ENCODE results near the gene PRC1. TPM values are rescaled to one million over a fixed set of nuclear protein-coding genes. Genes with fewer than 3 reads are reported as not detected.

Gene PRC1
- total RNA-seq, 2 experiments from 2014 or later: 149 to 224 TPM

- no TSS peak for BruUV-seq (replicated peaks)
- no peaks in the 10 kb centered on the region for H3K9me3 ChIP-seq (ENCODE audit: low read length)
- H3K4me1 ChIP-seq (ENCODE audit: insufficient read depth, low read length, poor library complexity, severe bottlenecking): no peaks in the 10 kb centered on the region
- intact Hi-C loops (cut with micrococcal nuclease; ENCODE audit: unreplicated experiment): no loop called here
- TF ChIP-seq EZH2phosphoT487 (IDR thresholded peaks at IDR 0.05; ENCODE audit: borderline replicate concordance, low read depth, low read length) (no peak), CTCF (conservative IDR thresholded peaks at IDR 0.05; ENCODE audit: low read length) (no peak)
- no peaks in the 10 kb centered on the region for H3K36me3 ChIP-seq (ENCODE audit: insufficient read depth, low read length)
- no peaks in the 10 kb centered on the region for H3K9me2 ChIP-seq (ENCODE audit: insufficient read depth, low read length)
- H3K4me3 ChIP-seq (ENCODE audit: low read depth, low read length, poor library complexity, severe bottlenecking): no peak overlapping the region
- DNase-seq (ENCODE audit: low spot score): no peak
- H3K79me2 ChIP-seq (ENCODE audit: insufficient read depth, low read depth, low read length): no peaks in the 10 kb centered on the region
- ChIA-PET POLR2A (interaction anchor here (0.9 kb wide), 1 partner anchor 59 kb away, joined by 4 read pairs; no protein-coding TSS in a partner anchor), CTCF (ENCODE audit: unreplicated experiment) (no interaction called here)
- H2AFZ ChIP-seq (ENCODE audit: low read length): no peak overlapping the region
- no peaks in the 10 kb centered on the region for H4K20me1 ChIP-seq (ENCODE audit: insufficient read depth, low read length)
- no peak overlapping the region for H3K4me2 ChIP-seq (ENCODE audit: low read length)
- H3K27ac ChIP-seq (ENCODE audit: low read depth, low read length, poor library complexity, severe bottlenecking): no peak overlapping the region
Measured at GRCh38 chr15:91040856-91041255, 46.5 kb upstream of the PRC1 start.

- H3K27ac ChIP-seq (ENCODE audit: low read depth, low read length, poor library complexity, severe bottlenecking): no peak overlapping the region
- no peak overlapping the region for H3K4me2 ChIP-seq (ENCODE audit: low read length)
- no peaks in the 10 kb centered on the region for H3K79me2 ChIP-seq (ENCODE audit: insufficient read depth, low read depth, low read length)
- no peaks in the 10 kb centered on the region for H3K9me3 ChIP-seq (ENCODE audit: low read length)
- no peak overlapping the region for H2AFZ ChIP-seq (ENCODE audit: low read length)
- no peaks in the 10 kb centered on the region for H3K9me2 ChIP-seq (ENCODE audit: insufficient read depth, low read length)
- ChIA-PET POLR2A (interaction anchor here (0.9 kb wide), 1 partner anchor 59 kb away, joined by 4 read pairs; no protein-coding TSS in a partner anchor), CTCF (ENCODE audit: unreplicated experiment) (no interaction called here)
- no peak for DNase-seq (ENCODE audit: low spot score)
- H3K36me3 ChIP-seq (ENCODE audit: insufficient read depth, low read length): no peaks in the 10 kb centered on the region
- no TSS peak for BruUV-seq (replicated peaks)
- H4K20me1 ChIP-seq (ENCODE audit: insufficient read depth, low read length): no peaks in the 10 kb centered on the region
- intact Hi-C loops (cut with micrococcal nuclease; ENCODE audit: unreplicated experiment): no loop called here
- H3K4me1 ChIP-seq (ENCODE audit: insufficient read depth, low read length, poor library complexity, severe bottlenecking): no peaks in the 10 kb centered on the region
- no peak overlapping the region for H3K4me3 ChIP-seq (ENCODE audit: low read depth, low read length, poor library complexity, severe bottlenecking)
- TF ChIP-seq EZH2phosphoT487 (IDR thresholded peaks at IDR 0.05; ENCODE audit: borderline replicate concordance, low read depth, low read length) (no peak), CTCF (conservative IDR thresholded peaks at IDR 0.05; ENCODE audit: low read length) (no peak)
Measured at GRCh38 chr15:91039996-91040395, 45.7 kb upstream of the PRC1 start.

GRCh38 chr15:91032919-91033803 lies 38.8 kb upstream of the PRC1 start:
- POLR2A ChIA-PET: interaction anchor here (0.6 kb wide), 1 partner anchor 239 kb away, joined by 3 read pairs; no protein-coding TSS in a partner anchor
- no peak overlapping the region; the same call in 1 of the 2 replicates for H2AFZ ChIP-seq (ENCODE audit: low read length)

More at GRCh38 chr15:91032919-91033803, 38.8 kb upstream of the PRC1 start:
- no peak overlapping the region for H3K4me2 ChIP-seq (ENCODE audit: low read length)
- no peak overlapping the region for H3K27ac ChIP-seq (ENCODE audit: low read depth, low read length, poor library complexity, severe bottlenecking)
- DNase-seq (ENCODE audit: low spot score): peak; percentile 55
- BruUV-seq (replicated peaks): no TSS peak
- no peaks in the 10 kb centered on the region for H3K36me3 ChIP-seq (ENCODE audit: insufficient read depth, low read length)
- no peaks in the 10 kb centered on the region for H3K9me2 ChIP-seq (ENCODE audit: insufficient read depth, low read length)
- no peaks in the 10 kb centered on the region for H4K20me1 ChIP-seq (ENCODE audit: insufficient read depth, low read length)
- no peaks in the 10 kb centered on the region for H3K79me2 ChIP-seq (ENCODE audit: insufficient read depth, low read depth, low read length)
- TF ChIP-seq CTCF (conservative IDR thresholded peaks at IDR 0.05; ENCODE audit: low read length): peak; percentile 73
- no peak for TF ChIP-seq EZH2phosphoT487 (IDR thresholded peaks at IDR 0.05; ENCODE audit: borderline replicate concordance, low read depth, low read length)
- intact Hi-C loops (cut with micrococcal nuclease; ENCODE audit: unreplicated experiment): loop anchor here (1.0 kb wide), 1 partner anchor 77 kb away; no protein-coding TSS in a partner anchor
- CTCF ChIA-PET (ENCODE audit: unreplicated experiment): interaction anchor here (1.2 kb wide), 1 partner anchor 98 kb away, joined by 4 read pairs; the partner anchor contains the start of gene UNC45A
- no peak overlapping the region for H3K4me3 ChIP-seq (ENCODE audit: low read depth, low read length, poor library complexity, severe bottlenecking)
- H3K4me1 ChIP-seq (ENCODE audit: insufficient read depth, low read length, poor library complexity, severe bottlenecking): no peaks in the 10 kb centered on the region
- H3K9me3 ChIP-seq (ENCODE audit: low read length): no peaks in the 10 kb centered on the region

Data from OCI-LY7 (cell line).